Frontal cortex (tissue), 4 donors: Measurements from ENCODE around the gene ZMYND11. TPM values are rescaled to one million over a fixed set of nuclear protein-coding genes. Genes with fewer than 3 reads are reported as not detected.
"Not testable (repeated sequence)": the region's sequence is repeated elsewhere in the genome, so short reads cannot be mapped to it uniquely, and the experiment has no call there.

Source experiments
- DNase-seq, 2 donors: peaks; one replicate each; pipeline ENCODE4 v3.0.0; 2012; ENCODE audit warnings: low spot score in 2 of 2
- FAIRE-seq: peaks from 2 replicates; lab custom pipeline; 2012; peaks lifted over from hg19 to GRCh38; lab: Jason Lieb, UNC
- small RNA-seq: library from RNA; depleted of rRNA; stranded (forward); fragments of <200 nt; gene quantifications from one replicate; pipeline ENCODE3, GENCODE V24; 2014
- total RNA-seq: library from RNA; depleted of rRNA; stranded (reverse); fragments of >200 nt; gene quantifications from one replicate; pipeline ENCODE4 v1.2.3, GENCODE V29; 2014
- donor health status: control.
- donor health status: control.
- donor health status: control.

The ZMYND11 gene
- total RNA-seq, 1 donor from 2014 or later, result 179 TPM

DNA sequence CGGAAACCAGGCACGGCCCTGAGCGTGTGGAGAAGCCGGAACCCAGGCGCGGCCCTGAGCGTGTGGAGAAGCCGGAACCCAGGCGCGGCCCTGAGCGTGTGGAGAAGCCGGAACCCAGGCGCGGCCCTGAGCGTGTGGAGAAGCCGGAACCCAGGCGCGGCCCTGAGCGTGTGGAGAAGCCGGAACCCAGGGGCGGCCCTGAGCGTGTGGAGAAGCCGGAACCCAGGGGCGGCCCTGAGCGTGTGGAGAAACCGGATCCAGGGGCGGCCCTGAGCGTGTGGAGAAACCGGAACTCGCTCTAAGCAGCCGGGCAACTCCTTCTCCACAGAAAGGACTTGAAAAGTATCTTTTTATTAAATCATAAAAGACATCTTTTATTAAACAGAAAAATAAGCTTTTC, 165.3 kb downstream of the ZMYND11 start:
- FAIRE-seq, DNase-seq: not testable (repeated sequence)

DNA sequence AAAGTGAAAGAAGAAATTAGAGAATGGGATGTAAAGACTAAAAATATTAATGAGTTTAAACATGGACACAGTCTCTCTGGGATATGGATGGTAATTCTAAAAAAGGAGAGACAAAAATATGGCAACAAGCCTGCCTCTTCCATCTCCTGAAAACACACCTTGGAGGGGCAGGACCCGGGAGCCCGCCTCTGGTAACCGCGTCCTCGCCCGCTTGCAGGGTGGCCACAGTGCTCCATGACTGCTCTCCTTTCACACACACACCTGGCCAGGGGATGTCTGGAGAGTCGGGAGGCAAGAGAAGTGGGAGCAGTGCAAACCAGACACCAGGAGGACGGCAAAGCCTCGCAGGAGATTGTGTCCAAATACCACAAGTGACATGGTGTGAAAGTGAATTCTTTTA, 166.3 kb downstream of the ZMYND11 start:
- no peak for DNase-seq
- no peak for FAIRE-seq

Small RNAs within 50 kb of the gene (small RNA-seq; reads per million reads assigned to genes)
- gene RNA5SP297 (not detected), gene RNA5SP298 (not detected)

Other genes with a start within 250 kb of the ZMYND11 start
- gene TUBB8, start 86.2 kb upstream of the ZMYND11 start, total RNA-seq, result not detected